Inflammatory macrophage (primary cell): Measurements from ENCODE around the gene BNC2.

ENCODE experiments used
- DNase-seq, 2 donors: peaks; one replicate each; pipeline ENCODE4 v3.0.0-alpha.2; 2020 to 2022

The BNC2 gene

GRCh38 chr9:16626577-16627130, 243.8 kb downstream of the BNC2 start:
- no peak for DNase-seq

DNA sequence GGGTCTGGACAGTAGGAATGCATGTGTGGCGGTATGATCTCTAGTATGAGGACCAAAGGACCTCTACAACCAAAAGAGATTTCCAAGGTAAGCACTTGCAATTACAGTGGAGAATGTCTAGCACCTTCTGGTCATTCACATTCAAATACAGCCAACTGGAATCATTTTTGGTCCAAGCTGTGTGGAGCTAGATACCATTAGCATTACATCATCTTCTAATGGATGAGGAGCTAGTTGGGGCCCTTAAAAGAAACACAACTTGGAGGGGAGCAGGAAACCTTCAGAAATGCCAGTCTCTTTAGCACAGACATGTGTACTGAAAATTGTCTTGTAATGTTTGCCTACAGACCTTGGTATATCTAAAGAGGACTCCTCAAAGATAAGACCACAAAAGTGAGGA, 244.7 kb downstream of the BNC2 start:
- DNase-seq: no peak

- DNase-seq: no peak
These were observed 245.3 kb downstream of the BNC2 start for GRCh38 chr9:16625161-16625631.

DNA sequence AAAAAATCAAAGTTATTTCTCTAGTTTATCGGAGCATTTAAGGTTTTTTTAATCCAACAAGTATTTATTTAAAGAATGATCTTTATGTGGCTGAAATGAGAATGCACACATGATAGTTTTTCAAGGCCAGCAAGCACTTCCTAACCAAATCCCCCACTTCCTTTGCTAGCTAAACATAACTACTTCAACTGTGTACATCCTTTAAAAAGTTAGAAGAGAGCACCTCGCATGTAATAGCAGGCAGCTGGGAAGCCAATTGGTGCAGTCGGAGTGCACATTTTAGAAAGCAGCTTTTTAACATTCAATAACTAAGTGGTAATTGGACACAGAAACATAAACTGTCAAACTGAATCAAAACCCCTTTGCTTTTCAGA, 245.7 kb downstream of the BNC2 start:
- DNase-seq: no peak

GRCh38 chr9:16623989-16624743, 246.3 kb downstream of the BNC2 start:
- no peak for DNase-seq

- DNase-seq: no peak
These were observed 247.9 kb downstream of the BNC2 start for GRCh38 chr9:16622541-16622940.

- DNase-seq: no peak
These were observed 250.5 kb downstream of the BNC2 start for GRCh38 chr9:16619914-16620520.

DNA sequence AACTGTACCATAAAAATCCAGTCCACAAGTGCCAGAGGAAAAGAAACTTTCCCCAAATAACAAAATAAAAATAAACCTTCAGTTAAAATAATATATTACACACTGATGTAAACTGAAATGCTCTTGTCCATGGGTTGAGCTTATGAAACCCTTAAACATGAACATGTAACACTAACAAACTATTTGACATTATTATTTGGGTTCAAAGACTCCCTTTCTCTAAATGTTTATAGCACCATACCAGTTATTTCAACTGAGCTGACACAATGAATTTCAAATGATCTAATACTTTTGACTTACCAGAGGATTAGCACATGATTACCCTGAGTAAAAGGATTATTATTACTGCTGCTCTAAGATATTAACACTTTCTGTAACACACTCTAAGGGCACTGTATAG, 251.1 kb downstream of the BNC2 start:
- no peak for DNase-seq

- no peak for DNase-seq
These were observed 251.9 kb downstream of the BNC2 start for GRCh38 chr9:16618524-16618923.

DNA sequence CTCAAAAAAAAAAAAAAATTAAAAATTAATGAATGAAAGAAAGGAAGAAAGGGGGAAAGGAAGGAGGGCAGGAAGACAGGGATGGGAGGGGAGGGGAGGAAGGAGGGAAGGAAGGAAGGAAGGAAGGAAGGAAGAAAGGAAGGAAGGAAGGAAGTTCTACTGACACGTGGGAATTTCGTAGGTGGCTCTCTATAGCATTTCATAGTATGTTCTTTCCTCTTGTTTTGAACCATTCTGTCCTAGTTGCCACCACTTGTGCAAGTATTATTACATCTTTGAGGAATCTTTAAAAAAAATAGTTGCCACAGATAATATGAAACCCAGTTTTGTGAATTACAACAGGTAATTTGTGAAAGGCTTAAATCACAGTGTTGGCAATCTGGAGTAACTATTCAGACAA, 253.8 kb downstream of the BNC2 start:
- DNase-seq: no peak

DNA sequence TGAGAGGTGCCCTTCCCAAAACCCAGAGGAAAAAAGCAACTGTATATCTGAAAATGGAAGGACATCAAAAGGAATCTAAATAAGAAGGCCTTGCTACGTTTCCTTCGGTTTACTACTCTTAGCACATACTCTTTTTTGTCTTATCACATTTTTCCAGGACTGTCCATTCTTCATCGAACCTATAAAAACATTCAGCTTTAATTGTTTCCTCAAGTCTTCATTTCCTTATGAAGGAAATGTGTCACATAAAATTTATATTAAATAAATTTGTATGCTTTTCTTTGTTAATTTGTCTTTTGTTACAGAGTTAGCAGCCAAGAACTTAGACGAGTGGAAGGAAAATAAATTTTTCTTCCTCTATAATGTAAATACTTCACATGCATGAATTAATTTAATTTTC, 255.0 kb downstream of the BNC2 start:
- no peak for DNase-seq

- DNase-seq: no peak
These were observed 256.9 kb downstream of the BNC2 start for GRCh38 chr9:16613605-16614004.

GRCh38 chr9:16613051-16613450, 257.4 kb downstream of the BNC2 start:
- DNase-seq: no peak

DNA sequence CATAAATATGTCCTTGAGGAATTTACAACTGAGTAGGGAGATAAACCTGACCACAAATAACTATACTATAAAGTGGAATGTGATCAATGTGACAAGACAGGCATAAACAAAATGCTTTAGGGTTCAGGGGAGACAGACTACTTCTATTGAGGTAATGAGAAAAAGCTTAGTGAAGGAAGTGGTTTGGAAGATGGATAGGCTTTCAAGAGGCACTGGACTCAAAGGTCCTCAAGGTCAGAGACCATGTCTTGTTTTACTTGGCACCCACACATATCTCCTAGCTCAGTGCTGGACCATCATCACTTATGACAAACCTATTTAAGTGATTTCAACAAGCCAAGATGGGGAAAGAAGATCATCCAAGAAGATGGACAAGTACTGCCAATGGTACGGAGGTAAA, 257.8 kb downstream of the BNC2 start:
- DNase-seq: no peak

- no peak for DNase-seq
These were observed 258.5 kb downstream of the BNC2 start for GRCh38 chr9:16611983-16612382.

- no peak for DNase-seq
These were observed 259.5 kb downstream of the BNC2 start for GRCh38 chr9:16611001-16611400.

DNA sequence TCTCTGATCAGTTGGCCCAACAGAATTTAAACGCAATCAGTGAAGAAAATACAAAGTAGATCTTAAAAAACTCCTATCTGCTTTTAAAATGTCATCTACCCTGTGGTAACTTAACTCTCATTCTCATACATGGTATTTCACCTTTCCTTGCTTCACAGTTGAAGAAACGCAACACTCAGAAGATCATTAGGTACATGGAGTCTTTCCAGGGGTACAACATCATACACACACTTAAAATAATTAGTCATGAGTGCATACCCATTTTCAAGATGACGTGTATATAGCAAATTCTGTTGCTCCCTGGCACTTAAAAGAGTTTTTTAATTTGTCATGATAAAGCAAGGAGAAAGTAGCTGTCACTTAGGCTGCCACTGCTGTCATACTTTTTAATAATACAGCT, 259.9 kb downstream of the BNC2 start:
- DNase-seq: no peak

GRCh38 chr9:16608906-16609305, 261.6 kb downstream of the BNC2 start:
- no peak for DNase-seq

DNA sequence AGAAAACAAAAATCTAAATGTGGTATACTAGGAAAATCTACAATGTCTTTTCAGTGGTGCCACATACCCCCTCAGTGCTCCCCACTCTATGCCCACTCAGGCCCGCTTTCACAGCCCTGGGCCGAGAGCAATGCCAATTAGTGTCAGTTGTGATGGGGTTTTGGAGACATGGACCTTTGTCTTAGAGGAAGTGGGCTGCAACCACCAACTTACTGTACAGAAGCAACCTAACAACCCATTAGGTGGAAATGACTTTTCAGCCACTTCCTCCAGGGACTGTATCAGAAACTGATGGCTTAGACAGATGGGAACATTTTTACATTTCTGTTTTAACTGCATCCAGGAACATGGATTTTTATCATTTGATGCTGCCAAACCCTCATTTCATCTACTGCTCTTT, 268.0 kb downstream of the BNC2 start:
- no peak for DNase-seq

- no peak for DNase-seq
These were observed 268.5 kb downstream of the BNC2 start for GRCh38 chr9:16601991-16602390.

DNA sequence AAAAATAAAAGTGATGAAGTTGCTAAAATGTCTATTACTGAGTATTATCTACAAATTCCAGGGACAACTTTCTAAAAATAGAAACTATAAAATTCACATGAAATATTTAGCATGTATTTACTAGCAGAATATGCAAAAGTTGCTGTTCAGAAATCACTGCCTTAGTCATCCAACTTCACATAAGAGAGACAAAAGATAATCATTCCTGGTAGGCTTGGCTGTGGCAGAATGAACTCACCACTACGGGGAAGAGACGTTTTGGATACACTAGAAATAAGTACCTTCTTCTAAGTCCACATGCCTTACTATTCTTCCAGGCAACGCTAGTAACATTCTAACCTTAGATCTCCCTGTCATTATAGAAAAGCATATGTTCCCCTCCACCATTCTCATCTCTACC, 272.2 kb downstream of the BNC2 start:
- no peak for DNase-seq

- DNase-seq: no peak
These were observed 273.3 kb downstream of the BNC2 start for GRCh38 chr9:16597136-16597535.

DNA sequence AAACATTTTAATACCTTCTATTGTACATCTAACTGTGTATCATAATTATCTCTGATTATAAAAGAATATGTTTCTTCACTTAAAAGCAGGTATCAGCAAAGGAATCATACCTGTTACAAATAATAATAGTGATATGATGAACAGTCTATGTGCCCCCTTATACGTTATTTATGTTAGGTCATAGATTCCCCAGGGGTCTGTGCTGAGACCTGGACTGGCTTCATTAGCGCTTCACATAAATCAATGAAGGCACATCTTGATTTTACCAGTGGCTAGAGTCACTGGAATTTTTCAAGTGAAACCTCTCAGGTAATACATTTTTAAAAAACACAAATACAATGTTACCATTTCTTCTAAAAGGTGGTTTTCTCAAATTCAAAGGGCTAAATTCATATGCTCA, 275.2 kb downstream of the BNC2 start:
- DNase-seq: no peak

GRCh38 chr9:16594787-16595186, 275.7 kb downstream of the BNC2 start:
- no peak for DNase-seq
